Measurements from ENCODE around the gene ZSWIM4. TPM values are rescaled to one million over a fixed set of nuclear protein-coding genes. Genes with fewer than 3 reads are reported as not detected.
"Not testable (repeated sequence)": the region's sequence is repeated elsewhere in the genome, so short reads cannot be mapped to it uniquely, and the experiment has no call there.

Gene ZSWIM4
- total and polyA plus RNA-seq, 2 of the 4 experiments (the other 2 are of a cell fraction): 2.2 to 6.2 TPM

DNA sequence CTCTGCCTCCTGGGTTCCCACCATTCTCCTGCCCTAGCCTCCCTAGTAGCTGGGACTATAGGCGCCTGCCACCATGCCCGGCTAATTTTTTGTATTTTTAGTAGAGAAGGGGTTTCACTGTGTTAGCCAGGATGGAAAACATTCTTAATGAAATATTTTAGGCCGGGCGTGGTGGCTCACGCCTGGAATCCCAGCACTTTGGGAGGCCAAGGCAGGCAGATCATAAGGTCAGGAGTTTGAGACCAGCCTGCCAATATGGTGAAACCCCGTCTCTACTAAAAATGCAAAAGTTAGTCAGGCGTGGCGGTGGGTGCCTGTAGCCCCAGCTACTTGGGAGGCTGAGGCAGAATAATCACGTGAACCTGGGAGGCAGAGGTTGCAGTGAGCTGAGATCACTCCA is 1.9 kb upstream of the ZSWIM4 start:
- H3K27me3 ChIP-seq (ENCODE audit: control insufficient read depth, insufficient read depth, low read length); H3K18ac ChIP-seq (ENCODE audit: low read depth, low read length); dilution Hi-C loops (cut with HindIII; ENCODE audit: low sequenced_read_pairs, unreplicated experiment); H3K4me2 ChIP-seq (ENCODE audit: low read depth, low read length); H3K4me3 ChIP-seq (ENCODE audit: insufficient read depth, low read depth, low read length); H3K9me1 ChIP-seq (ENCODE audit: insufficient read depth, low read length); H3K36me3 ChIP-seq (ENCODE audit: control insufficient read depth, insufficient read depth, low read length); H4K5ac ChIP-seq (ENCODE audit: low read depth, low read length); H2BK5ac ChIP-seq (ENCODE audit: low read depth, low read length, poor library complexity, severe bottlenecking); H2AFZ ChIP-seq (replicated peaks; ENCODE audit: low read length, poor library complexity); ATAC-seq (ENCODE audit: low read depth); H3K23ac ChIP-seq (ENCODE audit: low read depth, low read length); H3K56ac ChIP-seq (ENCODE audit: extremely low read depth, insufficient read depth, low read length); H3K4me1 ChIP-seq (ENCODE audit: control insufficient read depth, insufficient read depth, low read length); DNase-seq; H3K9ac ChIP-seq (ENCODE audit: low read depth, low read length); BruUV-seq (replicated peaks); H2AK5ac ChIP-seq (ENCODE audit: low read depth, low read length); in situ Hi-C loops (cut with MboI; ENCODE audit: low sequenced_read_pairs); H2AK9ac ChIP-seq (replicated peaks; ENCODE audit: low read depth, low read length, poor library complexity); intact Hi-C loops (cut with micrococcal nuclease); H4K91ac ChIP-seq (ENCODE audit: insufficient read depth, low read depth, low read length); H4K20me1 ChIP-seq (ENCODE audit: insufficient read depth, low read length); H3K27ac ChIP-seq (ENCODE audit: insufficient read depth, low read length); H3K9me3 ChIP-seq (ENCODE audit: control insufficient read depth, insufficient read depth, low read length): not testable (repeated sequence)
- 94% methylated on average over 3 of the region's 9 CpGs; no CpG with 5 or more reads in 1 of the 2 experiments for WGBS, 2 experiments (ENCODE audit: extremely low coverage in 2 of 2, insufficient read length in 1 of 2)
- peaks cover 2 to 33% of the 10 kb centered on the region in 2 experiments for H3K79me1 ChIP-seq (ENCODE audit: low read depth in 1 of 2, low read length in 2 of 2)
- H2BK120ac ChIP-seq (ENCODE audit: low read depth, low read length): peak overlapping the region; percentile 94
- H3K4ac ChIP-seq (ENCODE audit: low read depth, low read length): peak overlapping the region; percentile 98; the same call in 1 of the 2 replicates
- H2BK20ac ChIP-seq (ENCODE audit: low read depth, low read length): peak overlapping the region; percentile 98; the same call in 1 of the 2 replicates
- ChIA-PET CTCF (interaction anchor here (0.6 to 1.3 kb wide), 2 partner anchors 14 to 69 kb away, joined by 4 read pairs; no protein-coding TSS in a partner anchor), POLR2A (ENCODE audit: unreplicated experiment) (interaction anchor here (0.6 kb wide), 1 partner anchor 761 kb away, joined by 3 read pairs; no protein-coding TSS in a partner anchor)
- peak overlapping the region; percentile 79; the same call in 1 of the 3 replicates for H2BK15ac ChIP-seq (ENCODE audit: low read depth, low read length)
- peak overlapping the region; percentile 81 to 87; a peak in 2 of 4 replicates for H4K8ac ChIP-seq (ENCODE audit: low read depth in 2 of 2, low read length in 2 of 2)
- H3K14ac ChIP-seq (replicated peaks; ENCODE audit: low read depth, low read length): peak overlapping the region; percentile 86; the same call in 1 of the 2 replicates
